ENCODE data around the gene AADAC. TPM values are rescaled to one million over a fixed set of nuclear protein-coding genes. Genes with fewer than 3 reads are reported as not detected.

Gene AADAC
- total RNA-seq, 2 donors from 2014 or later, result not detected

DNA sequence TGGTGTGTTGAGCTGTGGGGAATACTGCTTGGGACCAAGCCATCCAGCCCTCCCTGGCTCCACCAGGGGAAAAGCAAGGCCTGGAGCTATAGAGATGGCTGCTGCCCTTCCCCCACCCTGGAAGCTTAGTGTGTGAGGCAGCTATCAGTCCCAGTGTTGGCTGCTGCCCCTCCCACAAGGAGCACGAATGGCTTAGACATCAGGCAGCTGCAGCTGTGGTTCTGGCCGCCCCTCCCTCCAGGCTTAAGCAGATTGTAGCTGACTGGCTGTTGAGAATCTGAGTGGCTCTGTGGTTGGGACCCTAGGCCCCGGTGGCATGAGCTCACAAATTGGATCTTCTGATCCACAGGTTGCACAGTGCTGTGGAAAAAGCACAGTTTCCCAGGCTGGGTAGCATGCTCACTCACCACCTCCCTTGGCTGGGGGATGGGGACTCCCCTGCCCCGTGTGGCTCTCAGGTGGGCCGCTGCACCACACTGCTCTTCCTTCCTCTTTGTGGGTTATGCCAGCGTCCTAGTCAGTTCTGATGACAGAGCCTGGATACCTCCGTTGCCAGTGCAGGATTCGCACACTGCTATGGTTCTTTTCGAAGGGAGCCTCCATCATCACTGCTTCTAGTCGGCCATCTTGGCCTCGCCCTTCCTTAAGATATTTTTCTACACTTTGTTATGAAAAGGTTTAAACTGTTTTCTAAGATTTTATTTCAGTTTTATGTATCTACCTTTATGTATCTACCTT lies 38.3 kb downstream of the AADAC start:
- WGBS, 2 experiments (ENCODE audit: insufficient coverage in 1 of 2, insufficient read length in 1 of 2), result 84 to 94% methylated on average over 5 to 11 of the region's 11 CpGs
- H3K36me3 Mint-ChIP-seq (ENCODE audit: low read depth), result no peaks in the 10 kb centered on the region
- Histone ChIP-seq H3K27me3 (ENCODE audit: control insufficient read depth, insufficient read depth, low read length, poor library complexity, severe bottlenecking) (no peaks in the 10 kb centered on the region), H3K4me1 (ENCODE audit: control insufficient read depth, insufficient read depth, low read length) (no peaks in the 10 kb centered on the region), H3K4me3 (ENCODE audit: low read length) (no peak overlapping the region), H3K9me3 (ENCODE audit: control insufficient read depth, low read length) (no peaks in the 10 kb centered on the region), H3K36me3 (ENCODE audit: control insufficient read depth, insufficient read depth, low read length) (no peaks in the 10 kb centered on the region), H3K9ac (ENCODE audit: extremely low read depth, low read length, poor library complexity, severe bottlenecking) (no peak overlapping the region), H3K27ac (ENCODE audit: low read depth, low read length) (no peak overlapping the region)
- TF ChIP-seq, protein P1, sequence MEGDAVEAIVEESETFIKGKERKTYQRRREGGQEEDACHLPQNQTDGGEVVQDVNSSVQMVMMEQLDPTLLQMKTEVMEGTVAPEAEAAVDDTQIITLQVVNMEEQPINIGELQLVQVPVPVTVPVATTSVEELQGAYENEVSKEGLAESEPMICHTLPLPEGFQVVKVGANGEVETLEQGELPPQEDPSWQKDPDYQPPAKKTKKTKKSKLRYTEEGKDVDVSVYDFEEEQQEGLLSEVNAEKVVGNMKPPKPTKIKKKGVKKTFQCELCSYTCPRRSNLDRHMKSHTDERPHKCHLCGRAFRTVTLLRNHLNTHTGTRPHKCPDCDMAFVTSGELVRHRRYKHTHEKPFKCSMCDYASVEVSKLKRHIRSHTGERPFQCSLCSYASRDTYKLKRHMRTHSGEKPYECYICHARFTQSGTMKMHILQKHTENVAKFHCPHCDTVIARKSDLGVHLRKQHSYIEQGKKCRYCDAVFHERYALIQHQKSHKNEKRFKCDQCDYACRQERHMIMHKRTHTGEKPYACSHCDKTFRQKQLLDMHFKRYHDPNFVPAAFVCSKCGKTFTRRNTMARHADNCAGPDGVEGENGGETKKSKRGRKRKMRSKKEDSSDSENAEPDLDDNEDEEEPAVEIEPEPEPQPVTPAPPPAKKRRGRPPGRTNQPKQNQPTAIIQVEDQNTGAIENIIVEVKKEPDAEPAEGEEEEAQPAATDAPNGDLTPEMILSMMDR (conservative IDR thresholded peaks at IDR 0.05), result no peak
- H3K27me3 Mint-ChIP-seq (ENCODE audit: insufficient read depth), result no peaks in the 10 kb centered on the region
- H3K4me3 Mint-ChIP-seq, result no peak overlapping the region
- DNase-seq, result no peak
- H3K27ac Mint-ChIP-seq, result no peak overlapping the region
- peaks cover 5% of the 10 kb centered on the region for H3K9me3 Mint-ChIP-seq
- H3K4me1 Mint-ChIP-seq, result no peaks in the 10 kb centered on the region

DNA sequence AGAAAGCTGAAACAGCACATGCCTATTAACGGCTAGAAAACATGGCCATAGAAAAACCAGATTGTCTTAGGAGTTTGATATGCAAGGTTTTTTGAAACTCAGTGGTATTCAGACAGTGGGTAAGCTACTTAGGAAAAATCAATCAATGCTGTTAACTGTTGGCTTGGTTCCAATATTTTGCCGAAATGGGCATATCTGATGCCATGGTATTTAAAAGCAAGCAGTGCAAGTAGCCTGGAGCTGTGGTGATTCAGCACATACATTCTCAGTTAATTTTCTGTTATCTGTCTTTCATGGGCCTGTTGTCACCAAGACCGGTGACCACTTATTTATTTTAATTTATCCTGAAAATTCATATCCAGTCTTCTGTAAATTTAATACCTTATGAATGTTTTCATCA lies 42.2 kb downstream of the AADAC start:
- no peaks in the 10 kb centered on the region for H3K36me3 Mint-ChIP-seq (ENCODE audit: low read depth)
- 94 to 100% methylated on average over 1 to 3 of the region's 3 CpGs for WGBS, 2 experiments (ENCODE audit: insufficient coverage in 1 of 2, insufficient read length in 1 of 2)
- no peak overlapping the region for H3K27ac Mint-ChIP-seq

DNA sequence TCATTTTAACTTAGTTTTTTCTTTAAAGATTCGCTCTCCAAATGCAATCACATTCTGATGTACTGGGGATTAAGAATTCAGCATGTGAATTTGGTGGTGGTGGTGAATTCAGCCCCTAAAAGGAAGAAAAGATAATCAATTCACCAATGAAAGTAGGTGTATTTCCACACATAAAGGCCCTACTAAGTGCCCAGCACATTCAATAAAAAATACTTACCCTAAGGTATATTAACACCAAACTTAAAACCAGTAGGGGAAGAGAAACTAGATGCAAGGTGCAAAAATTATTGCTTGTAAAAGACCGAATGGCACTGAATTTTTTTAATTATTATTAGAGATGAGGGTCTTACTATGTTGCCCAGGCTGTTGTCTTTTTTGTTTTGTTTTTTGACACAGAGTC lies 42.7 kb downstream of the AADAC start:
- Histone ChIP-seq H3K36me3 (ENCODE audit: control insufficient read depth, insufficient read depth, low read length) (no peaks in the 10 kb centered on the region), H3K9me3 (ENCODE audit: control insufficient read depth, low read length) (no peaks in the 10 kb centered on the region), H3K4me1 (ENCODE audit: control insufficient read depth, insufficient read depth, low read length) (no peaks in the 10 kb centered on the region), H3K9ac (ENCODE audit: extremely low read depth, low read length, poor library complexity, severe bottlenecking) (no peak overlapping the region), H3K27me3 (ENCODE audit: control insufficient read depth, insufficient read depth, low read length, poor library complexity, severe bottlenecking) (no peaks in the 10 kb centered on the region), H3K27ac (ENCODE audit: low read depth, low read length) (no peak overlapping the region), H3K4me3 (ENCODE audit: low read length) (no peak overlapping the region)
- H3K27me3 Mint-ChIP-seq (ENCODE audit: insufficient read depth), result no peaks in the 10 kb centered on the region
- H3K4me1 Mint-ChIP-seq, result no peaks in the 10 kb centered on the region
- no peak overlapping the region for H3K4me3 Mint-ChIP-seq
- no peak for DNase-seq
- no peaks in the 10 kb centered on the region for H3K36me3 Mint-ChIP-seq (ENCODE audit: low read depth)
- no peaks in the 10 kb centered on the region for H3K9me3 Mint-ChIP-seq
- 86% methylated on average over 2 of the region's 2 CpGs; no CpG with 5 or more reads in 1 of the 2 experiments for WGBS, 2 experiments (ENCODE audit: insufficient coverage in 1 of 2, insufficient read length in 1 of 2)
- TF ChIP-seq, protein P1 (conservative IDR thresholded peaks at IDR 0.05), result no peak
- no peak overlapping the region for H3K27ac Mint-ChIP-seq

More for the DNA sequence above, 42.2 kb downstream of the AADAC start:
- no peak overlapping the region for H3K4me3 ChIP-seq (ENCODE audit: low read length)
- no peak overlapping the region for H3K4me3 Mint-ChIP-seq
- no peaks in the 10 kb centered on the region for H3K4me1 Mint-ChIP-seq
- TF ChIP-seq, protein P1 (conservative IDR thresholded peaks at IDR 0.05), result no peak
- H3K9me3 ChIP-seq (ENCODE audit: control insufficient read depth, low read length), result no peaks in the 10 kb centered on the region
- no peak for DNase-seq
- H3K27ac ChIP-seq (ENCODE audit: low read depth, low read length), result no peak overlapping the region
- no peak overlapping the region for H3K9ac ChIP-seq (ENCODE audit: extremely low read depth, low read length, poor library complexity, severe bottlenecking)
- H3K27me3 Mint-ChIP-seq (ENCODE audit: insufficient read depth), result no peaks in the 10 kb centered on the region
- no peaks in the 10 kb centered on the region for H3K4me1 ChIP-seq (ENCODE audit: control insufficient read depth, insufficient read depth, low read length)
- no peaks in the 10 kb centered on the region for H3K27me3 ChIP-seq (ENCODE audit: control insufficient read depth, insufficient read depth, low read length, poor library complexity, severe bottlenecking)
- H3K9me3 Mint-ChIP-seq, result no peaks in the 10 kb centered on the region
- H3K36me3 ChIP-seq (ENCODE audit: control insufficient read depth, insufficient read depth, low read length), result no peaks in the 10 kb centered on the region
